ENCODE data around the gene EPHA3.

GRCh38 chr3:89114841-89115223 is 7.4 kb downstream of the EPHA3 start:
- TF ChIP-seq CTCF (IDR thresholded peaks at IDR 0.05; ENCODE audit: extremely low read depth in 1 of 2, insufficient read depth in 1 of 2, low read depth in 1 of 2, low read length in 2 of 2), result no peak
- TF ChIP-seq POLR2AphosphoS5 (IDR thresholded peaks at IDR 0.05; ENCODE audit: insufficient read depth, low read depth, low read length), result no peak
- no peak for TF ChIP-seq EZH2 (IDR thresholded peaks at IDR 0.05; ENCODE audit: borderline replicate concordance, low read depth, low read length, severe bottlenecking)
- TF ChIP-seq POLR2A (IDR thresholded peaks at IDR 0.05; ENCODE audit: low read depth, low read length), result no peak
- no peak for TF ChIP-seq MAX (IDR thresholded peaks at IDR 0.05; ENCODE audit: insufficient read depth, insufficient read length)
- TF ChIP-seq MYC (IDR thresholded peaks at IDR 0.05; ENCODE audit: low read depth, low read length), result no peak
